ENCODE results near the gene RCBTB2.

Gene RCBTB2

DNA sequence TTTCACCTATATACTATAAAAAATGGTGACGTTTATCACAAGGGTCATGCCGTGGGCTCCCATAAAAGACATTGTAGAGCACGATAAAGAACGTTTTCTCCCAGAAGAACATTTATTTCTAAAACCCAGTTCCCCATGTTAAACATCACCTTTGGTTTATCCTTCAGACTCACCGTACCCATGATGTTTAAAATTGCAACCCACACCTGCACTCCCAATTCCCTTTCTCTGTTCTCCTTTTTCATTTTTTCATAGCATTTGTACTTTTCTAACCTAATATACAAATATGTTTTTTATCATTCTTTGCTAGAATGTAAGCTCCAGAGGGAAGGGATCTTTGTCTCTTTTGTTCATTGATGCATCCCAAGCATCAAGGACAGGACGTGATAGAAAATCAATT lies 2.0 kb downstream of the RCBTB2 start:
- no peak for DNase-seq

DNA sequence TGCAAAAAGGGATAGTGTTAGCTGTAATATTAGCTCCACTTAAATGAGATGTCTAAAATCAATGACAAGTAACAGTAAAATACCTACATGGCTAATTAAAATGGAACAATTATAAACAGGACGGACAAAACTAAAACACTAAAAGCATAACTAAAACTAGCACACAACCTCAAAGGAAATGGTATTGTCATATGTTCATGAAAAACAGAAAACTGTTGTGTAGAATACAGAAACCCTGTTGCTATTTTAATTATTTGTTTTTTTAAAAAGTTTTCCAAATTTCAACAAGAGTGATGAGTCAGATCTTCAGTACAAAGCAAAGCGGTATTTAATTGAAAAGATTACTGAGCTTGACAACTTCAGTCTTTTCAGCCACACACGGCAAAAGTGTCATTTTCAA lies 4.2 kb downstream of the RCBTB2 start:
- DNase-seq, result peak in 2 of 3 donors; percentile 44 to 49

DNA sequence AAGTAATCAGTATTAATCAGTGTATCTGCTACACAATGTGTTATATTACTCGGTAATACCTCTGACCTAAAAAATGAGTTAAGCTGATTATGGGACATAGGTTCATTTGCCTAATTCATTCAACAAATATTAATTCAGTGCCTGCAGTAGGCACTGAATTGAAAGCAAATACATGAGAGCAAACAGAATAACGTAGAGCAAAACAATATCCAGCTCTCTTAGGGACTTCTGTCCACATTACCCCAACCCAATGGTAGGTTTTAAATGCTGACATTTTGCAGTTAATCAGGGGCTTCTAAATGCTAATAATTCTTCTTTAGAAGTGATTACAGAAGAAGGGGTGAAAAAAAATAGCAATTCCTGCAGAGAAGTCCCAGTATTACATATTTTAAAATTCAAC lies 4.9 kb downstream of the RCBTB2 start:
- DNase-seq, result peak in 1 of 3 donors; percentile 18

DNA sequence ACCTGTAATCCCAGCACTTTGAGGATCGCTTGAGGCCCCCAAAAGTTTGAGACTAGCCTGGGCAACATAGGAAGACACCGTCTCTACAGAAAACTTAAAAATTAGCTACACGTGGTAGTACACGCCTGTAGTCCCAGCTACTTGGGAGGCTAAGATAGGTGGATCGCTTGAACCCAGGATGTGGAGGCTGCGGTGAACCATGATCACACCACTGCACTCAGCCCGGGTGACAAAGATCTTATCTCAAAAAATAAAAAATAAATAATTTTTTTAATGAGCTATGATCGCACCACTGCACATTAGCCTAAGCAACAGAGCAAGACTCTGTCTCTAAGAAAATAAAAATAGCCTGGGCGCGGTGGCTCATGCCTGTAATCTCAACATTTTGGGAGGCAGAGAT lies 6.6 kb downstream of the RCBTB2 start:
- no peak for DNase-seq

DNA sequence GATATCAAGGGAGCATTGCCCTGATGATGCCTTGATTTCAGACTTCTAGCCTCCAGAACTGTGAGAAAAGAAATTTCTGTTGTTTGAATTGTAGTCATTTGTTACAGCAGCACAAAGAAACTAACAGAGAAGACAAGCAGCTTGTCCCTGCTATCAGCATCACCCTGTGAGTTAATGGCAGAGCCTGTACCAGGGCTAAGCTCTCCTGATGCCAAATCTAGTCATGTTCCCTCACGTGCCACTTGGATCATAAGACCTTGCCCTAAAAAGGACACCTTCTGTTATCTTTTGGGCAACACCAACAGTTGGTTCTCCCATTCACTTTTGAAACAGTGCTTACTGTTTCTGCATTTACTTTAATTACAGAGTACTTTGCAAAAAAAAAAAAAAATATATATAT lies 14.8 kb downstream of the RCBTB2 start:
- DNase-seq, result no peak

DNA sequence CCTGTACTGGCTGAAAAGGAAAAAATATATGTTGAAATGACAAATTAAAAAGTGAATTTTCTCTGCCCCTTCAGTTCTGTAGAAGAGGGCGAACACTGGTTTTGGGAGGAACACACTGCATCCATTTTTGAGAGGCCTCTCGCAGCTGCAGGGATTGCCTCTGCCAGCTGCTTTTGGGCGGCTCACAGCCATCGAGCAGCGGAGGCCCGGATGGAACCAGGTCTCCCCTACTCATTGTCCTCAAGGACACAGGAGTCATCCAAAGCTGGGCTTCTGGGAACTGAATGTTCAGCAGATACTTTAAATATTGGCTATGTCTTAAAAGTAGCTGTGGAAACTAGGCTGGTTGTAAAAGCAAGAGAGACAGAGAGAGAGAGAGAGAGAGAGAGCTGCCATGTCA lies 17.1 kb downstream of the RCBTB2 start:
- no peak for DNase-seq

DNA sequence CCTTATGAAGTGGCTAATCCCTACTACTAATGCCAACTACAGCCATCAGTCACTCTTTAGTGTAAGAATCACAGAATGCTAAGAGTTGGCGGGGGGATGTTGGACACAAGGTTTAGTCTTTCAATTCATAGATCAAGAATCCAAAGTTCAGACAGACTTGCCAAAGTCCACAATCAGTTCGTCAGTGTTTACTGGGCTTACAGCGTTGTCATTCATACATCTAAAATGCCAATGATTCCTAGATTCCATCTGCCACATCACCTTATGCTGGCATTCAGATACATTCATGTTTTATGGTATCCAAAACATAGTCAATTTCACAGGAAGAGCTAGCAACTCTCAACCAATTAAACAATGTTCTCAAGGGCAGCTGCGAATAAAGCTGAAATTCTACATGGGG lies 18.1 kb downstream of the RCBTB2 start:
- DNase-seq, result no peak

DNA sequence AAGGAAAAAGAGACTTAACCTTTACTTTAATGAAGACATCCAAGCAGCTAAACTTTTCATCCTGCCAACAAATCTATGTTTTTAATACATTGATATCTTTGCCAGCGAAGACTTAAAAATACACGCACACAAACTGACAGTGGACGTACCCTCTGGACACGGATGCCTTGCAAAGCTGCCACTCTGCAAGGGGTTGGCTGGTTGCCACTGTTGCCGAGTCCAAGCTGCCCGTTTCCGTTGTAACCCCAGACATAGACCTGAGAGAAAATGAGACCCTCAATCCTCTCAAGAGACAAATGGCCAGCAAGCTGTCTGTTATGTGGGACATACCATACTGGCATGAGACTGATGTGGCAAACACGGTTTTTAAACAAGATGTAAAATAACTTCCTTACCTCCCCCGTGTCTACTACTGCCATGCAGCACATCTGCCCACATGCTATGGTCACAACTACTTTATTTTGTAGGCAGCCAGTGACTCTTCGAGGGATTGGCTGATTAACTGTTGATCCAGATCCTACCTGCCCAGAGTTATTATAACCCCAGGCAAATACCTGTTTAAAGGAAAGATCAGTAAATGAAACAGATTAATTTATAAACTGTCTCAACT lies 21.2 kb downstream of the RCBTB2 start:
- DNase-seq, result no peak

DNA sequence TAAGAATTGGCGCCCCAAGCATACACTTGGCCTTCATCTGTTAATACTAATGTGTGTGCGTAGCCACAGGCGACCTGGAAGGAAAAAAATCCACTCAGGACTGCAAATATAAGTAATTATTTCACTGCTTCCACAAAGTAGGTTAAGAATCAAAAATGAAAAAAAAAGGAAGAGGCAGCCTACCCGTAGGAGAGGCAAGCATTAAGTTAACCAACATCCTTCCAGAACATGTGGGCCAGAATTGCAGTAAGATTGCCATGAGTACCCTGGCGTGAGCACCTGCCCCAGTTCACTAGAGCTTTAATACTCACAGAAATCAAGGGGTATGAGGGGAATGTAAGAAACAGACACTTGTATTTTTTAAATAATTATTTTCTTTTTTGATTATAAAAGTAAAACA lies 22.2 kb downstream of the RCBTB2 start:
- peak in 1 of 3 donors; percentile 15 for DNase-seq

DNA sequence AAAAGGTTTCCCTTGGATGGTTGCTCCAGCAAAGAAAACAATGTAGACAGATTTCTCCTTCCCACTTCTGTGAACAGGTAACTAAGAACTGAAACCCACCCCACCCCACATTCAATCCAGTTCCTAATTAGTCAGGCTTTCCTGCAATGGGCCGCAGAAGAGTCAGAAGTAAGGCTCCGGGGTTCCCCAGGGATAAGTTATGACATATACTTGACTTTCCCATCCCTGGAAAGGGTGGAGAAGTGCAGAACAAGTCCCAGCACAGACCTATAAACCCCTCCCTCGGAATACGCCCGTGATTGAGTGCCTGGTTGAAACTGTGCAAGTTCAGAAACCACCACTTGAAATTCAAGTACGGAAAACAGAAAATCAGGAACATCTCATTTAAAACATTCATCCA lies 24.9 kb downstream of the RCBTB2 start:
- DNase-seq, result peak; percentile 64 to 80 (median 79)

DNA sequence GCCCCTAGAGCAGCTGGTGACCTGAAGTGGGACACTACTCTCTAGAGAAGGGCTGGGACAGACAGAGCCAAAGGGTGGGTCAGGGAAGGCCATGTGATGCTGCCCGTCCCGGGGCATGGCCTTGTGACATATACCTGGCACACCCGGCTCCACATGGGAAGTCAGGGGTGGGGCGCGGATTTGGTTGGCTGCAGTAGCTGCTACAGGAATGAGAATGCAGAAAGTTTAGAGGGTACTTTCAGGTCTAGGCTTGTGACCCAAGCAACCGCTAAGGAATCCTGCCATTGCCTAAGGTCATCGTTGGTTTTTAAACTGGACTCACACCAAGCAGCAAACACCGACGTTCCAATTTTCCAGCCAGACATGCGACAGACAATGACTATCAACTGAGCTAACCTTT lies 25.9 kb downstream of the RCBTB2 start:
- DNase-seq, result no peak

DNA sequence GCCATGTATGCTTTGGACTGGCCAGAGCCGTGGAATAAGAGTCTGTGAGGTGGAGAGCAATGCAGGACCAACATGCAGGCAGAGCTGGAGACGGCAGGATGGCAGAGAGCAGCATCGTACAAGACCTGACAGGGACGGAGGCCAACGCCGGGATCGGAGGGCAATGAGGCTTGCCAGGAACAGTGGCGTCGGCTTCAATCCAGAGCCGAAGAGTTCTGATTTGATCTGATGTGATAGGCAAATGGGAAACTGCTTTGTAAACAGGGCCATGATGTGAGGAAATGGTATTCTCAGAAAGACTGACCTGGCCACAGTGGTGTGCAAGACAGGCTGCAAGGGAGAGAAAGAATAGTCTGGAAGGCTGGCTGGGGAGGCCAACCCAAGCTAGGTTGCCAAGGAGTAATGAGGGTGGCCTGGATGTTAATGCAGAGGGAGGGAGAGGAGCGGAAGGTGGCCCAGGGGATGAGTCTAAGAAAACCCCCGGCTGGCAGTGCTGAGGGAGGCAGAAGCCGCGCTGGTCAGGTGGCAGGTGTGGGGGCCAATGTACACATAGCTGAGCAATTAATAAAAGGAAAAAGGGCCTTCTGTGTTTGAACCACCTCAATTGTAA lies 26.7 kb downstream of the RCBTB2 start:
- no peak for DNase-seq

DNA sequence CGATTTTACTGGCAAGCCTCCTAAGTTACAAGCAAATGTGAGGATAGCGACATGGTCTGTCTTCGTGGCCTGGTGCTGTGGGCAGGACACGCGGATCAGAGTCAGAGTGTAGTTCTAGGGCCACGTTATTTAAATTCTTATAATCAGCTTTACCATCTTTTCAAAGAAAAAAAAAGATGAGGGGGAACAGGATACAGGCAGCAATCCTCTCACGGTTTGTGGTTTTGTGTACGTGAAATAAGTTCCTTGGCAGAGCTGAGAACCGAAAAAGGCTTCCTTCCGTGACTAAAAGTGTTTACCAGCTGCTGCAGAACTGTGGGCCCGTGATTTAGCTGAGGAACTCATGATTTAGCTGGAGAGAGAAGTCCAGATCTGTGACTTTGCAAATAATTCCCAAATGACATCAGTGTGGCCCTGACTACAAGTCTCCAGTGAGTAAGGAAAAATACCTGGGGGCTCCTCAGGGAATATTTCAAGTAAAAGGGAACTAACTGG lies 27.2 kb downstream of the RCBTB2 start:
- peak; percentile 88 to 92 (median 88) for DNase-seq

DNA sequence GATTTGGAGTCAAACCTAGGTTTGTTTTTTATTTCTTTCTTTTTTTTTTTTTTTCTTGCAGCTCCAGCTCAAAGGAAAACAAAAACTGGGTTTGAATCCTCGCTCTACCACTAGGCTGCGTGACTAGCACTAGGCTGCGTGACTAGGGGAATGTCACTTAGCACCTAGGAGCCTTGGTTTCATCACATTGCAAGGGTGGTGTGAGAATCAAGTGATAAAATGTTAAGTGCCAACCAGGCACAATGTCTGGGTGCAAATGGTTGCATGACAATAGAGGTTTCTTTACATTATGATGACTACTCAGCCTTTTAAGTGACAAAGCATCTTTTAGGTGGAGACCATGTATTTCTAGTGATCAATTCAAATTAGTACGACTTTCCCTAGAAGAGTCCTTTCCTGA lies 27.9 kb downstream of the RCBTB2 start:
- DNase-seq, result peak; percentile 50 to 53 (median 52)

DNA sequence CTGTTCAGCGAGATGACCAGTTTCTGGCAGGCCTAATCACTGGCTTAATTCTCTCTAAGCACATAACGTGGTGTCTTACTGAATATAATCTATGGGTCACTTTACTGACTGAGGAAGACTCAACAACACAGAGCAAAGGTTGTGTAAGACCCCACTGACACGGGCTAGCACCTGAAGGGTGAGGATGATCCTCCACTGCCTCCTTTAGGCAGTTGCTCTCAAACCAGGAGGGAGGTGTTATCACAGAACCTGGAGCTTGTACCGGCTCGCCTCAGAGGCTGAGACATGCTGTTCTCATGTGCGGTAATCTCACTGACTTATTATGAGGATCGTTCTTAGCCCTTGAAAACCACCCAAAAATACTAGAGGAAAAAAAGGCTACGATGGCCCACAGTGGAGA lies 28.3 kb downstream of the RCBTB2 start:
- no peak for DNase-seq

DNA sequence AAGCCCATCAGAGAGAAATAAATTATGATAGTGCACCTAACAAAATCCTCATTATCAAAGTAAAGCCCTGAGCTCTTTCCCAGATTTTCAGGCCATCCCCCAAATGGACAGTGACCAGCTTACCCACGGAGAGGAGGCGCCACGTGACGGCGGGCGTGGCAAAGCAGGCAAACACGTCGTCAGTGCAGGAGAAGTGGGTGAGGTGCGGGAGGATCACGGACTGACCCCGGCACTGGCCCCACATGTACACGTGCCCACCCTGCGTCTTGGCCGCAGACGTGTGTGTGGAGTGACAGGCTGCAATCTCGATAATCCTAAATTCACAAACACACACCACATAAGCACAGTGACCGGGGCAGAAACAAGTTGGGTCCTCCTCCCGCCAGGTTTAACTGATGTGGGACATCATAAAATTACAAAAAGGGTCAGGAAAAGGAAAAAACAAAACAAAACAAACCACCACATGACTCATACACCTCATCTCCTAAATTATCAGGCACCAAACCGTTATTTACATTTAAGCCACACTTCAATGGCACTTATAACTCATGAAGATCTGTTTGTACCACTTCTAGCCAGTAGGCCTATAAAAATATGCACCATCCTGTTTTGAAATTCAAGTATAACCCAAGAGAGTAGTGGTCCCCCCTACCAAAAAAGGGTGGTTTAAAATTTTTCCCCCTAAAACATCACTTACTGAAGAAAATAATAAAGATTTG lies 30.1 kb downstream of the RCBTB2 start:
- no peak for DNase-seq

DNA sequence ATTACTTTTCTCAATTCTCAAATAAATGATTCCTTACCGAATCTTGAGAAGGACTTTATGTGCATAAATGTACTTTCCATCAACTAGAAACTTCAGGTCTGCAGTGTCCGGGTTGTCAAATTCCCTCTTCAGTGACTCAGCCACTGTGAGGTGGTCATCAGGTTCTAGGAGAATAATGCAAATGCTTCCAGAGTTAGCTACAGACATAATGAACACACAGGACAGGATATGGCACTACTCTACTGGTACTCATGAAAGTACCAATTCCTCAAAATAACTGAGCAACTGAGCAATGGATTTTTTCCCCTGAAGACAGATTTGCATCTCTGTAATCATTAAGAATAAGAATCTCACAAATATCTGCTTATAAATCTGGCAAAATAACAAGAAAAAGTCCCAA lies 31.2 kb downstream of the RCBTB2 start:
- peak; percentile 34 to 56 (median 42) for DNase-seq

DNA sequence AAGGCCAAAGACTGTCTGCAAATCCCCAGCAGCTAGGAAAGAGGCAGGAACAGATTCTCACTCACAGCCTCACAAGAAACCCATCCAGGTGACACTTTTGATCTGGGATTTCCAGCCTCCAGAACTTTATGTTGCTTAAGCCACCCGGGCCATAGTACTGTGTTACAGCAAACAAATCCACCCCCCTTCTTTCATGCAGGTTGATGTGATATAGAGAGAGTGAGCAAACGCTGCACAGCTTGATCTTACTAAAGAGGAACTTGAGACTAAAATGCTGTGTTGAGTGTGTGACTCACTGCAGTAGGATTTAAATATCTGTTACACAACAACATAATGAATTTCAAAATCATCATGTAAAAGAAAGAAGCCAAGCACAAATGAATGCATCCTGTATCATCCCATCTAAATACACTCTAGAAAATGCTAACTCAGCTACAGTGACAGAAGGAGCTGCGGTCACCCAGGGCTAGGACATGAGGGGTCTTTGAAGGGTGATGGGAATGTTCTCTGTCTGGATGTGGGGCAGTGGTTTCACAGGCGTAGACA lies 32.2 kb downstream of the RCBTB2 start:
- peak; percentile 78 to 96 (median 95) for DNase-seq

DNA sequence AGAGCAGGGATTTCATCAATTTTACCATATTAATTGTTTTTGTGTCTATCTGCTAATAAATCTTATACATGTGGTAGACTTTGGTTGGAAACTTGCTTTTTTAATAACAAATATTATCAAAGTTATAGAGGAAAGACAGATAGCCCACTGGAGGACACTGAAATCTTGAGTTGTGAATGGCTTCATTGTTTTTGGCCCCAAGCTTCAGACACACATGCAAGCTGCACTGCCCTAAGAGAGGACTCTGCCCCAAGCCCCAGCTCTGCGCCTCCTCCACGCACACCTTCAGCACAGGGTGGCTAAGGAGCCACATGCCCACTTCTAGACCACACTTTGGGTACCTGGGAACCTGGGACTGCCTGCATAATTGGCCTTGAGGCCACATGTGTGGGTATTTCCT lies 35.2 kb downstream of the RCBTB2 start:
- no peak for DNase-seq

DNA sequence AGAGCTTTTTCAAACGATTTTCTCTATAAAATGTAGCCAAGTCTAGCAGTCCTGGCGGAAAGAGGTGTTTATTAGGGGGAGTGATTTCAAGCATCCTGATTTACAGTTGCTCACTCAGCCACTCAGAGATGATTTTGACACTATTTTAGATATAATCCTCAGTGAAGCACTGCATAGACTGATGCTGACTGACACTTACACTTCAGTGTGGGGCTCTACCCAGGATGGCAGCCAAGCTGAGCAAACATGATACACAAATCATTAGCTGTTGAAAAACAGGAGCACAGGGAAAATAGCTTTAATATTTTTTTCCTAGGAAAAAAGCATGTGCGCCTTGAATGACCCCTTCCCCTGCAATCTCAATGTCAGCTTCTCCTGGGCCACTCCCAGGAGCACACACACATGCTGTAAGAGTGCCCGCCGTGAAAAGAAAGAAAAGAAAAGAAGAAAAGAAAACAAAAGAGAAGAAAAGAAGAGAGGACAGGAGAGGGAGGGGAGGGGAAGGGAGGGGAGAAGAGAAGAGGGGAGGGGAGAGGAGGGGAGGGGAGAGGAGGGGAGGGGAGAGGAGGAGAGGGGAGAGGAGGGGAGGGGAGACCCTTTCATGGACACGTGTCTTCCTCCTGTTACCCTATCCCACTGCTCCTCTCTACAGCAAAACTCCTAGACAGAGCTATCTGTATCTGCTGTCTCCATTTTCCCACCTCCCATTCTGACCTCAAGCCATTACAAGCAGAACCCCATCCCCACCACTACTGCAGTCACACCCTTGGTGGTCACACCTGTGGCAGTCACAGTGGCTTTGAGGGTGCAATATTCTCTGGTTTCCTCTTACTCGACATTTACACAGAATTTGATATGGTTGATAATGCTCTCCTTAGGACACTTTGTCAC lies 36.4 kb downstream of the RCBTB2 start:
- no peak for DNase-seq

DNA sequence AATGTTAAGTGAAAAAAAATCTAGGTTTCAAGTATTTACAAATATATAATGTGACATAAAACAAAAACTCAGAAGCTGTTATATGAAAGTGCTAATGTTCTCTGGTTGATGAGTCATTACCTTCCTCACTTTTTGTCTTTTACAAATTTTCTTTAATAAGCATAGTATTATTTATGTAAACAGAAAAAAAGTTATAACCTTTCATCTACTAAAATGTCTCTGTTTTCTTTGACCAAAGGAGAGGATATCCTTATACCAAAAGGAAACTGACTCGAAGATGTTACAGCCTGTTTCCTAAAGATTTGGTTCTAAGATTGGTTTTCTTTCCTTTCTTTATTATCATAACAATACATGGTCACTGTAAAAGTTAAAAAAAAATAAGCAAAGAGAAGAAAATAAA lies 38.0 kb downstream of the RCBTB2 start:
- no peak for DNase-seq

DNA sequence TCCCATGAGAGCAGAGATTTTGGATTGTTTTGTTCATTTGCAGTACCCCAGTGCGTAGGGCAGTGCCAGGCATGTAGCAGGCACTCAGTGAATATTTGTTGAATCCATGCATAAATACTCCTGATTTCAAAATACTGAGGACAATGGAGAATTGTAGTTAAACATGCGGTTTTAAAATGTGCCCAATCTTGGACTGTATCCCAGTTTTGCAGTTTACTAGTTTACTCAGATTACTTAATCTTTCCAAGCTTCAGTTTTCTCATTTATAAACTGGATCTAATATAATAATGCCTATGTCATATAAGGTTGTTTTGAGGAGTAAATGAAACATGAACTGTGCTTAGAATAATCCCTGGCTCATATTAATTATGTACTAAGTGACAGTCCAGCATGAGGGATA lies 39.0 kb downstream of the RCBTB2 start:
- no peak for DNase-seq
